ENCODE measurements around the gene DLG2. TPM values are rescaled to one million over a fixed set of nuclear protein-coding genes. Genes with fewer than 3 reads are reported as not detected.

DLG2 gene
- total and polyA plus RNA-seq, 9 of the 15 experiments (the other 6 are each of a cell fraction or from before 2014, with no cell fraction given), result 0.52 to 1.6 (median 0.95) TPM

- in situ Hi-C loops (cut with MboI) (loop anchor here (25.0 kb wide), 1 partner anchor 1735 kb away; no protein-coding TSS in a partner anchor), intact Hi-C loops (cut with micrococcal nuclease) (no loop called here)
- Histone ChIP-seq H3K9ac (ENCODE audit: insufficient read depth in 1 of 2, low read depth in 2 of 2, low read length in 2 of 2) (no peak overlapping the region), H3K9me1 (ENCODE audit: control insufficient read depth, insufficient read depth, low read length) (no peaks in the 10 kb centered on the region), H3K4me2 (ENCODE audit: insufficient read depth, low read length) (no peak overlapping the region), H2AFZ (ENCODE audit: low read depth, low read length) (no peak overlapping the region), H3K27me3 (ENCODE audit: control insufficient read depth in 2 of 2, insufficient read depth in 2 of 2, low read length in 2 of 2) (no peaks in the 10 kb centered on the region), H3K4me3 (no peak overlapping the region), H3K9me3 (replicated peaks; ENCODE audit: control insufficient read depth, insufficient read depth, low read depth, low read length) (no peaks in the 10 kb centered on the region), H3K79me2 (ENCODE audit: control insufficient read depth, insufficient read depth, low read length) (no peaks in the 10 kb centered on the region), H3K27ac (ENCODE audit: extremely low read depth, low read depth, low read length) (no peak overlapping the region), H4K20me1 (replicated peaks; ENCODE audit: control insufficient read depth, insufficient read depth, low read length) (no peaks in the 10 kb centered on the region), H3K4me1 (replicated peaks in 1 of 2; ENCODE audit: control insufficient read depth in 2 of 2, insufficient read depth in 2 of 2, low read length in 2 of 2) (no peaks in the 10 kb centered on the region), H3K36me3 (ENCODE audit: control insufficient read depth, insufficient read depth, low read length) (no peaks in the 10 kb centered on the region)
- ChIA-PET CTCF (ENCODE audit: low intra/inter-chr PET ratio) (no interaction called here), POLR2A (no interaction called here)
- no peak for ATAC-seq
- TF ChIP-seq HMG20B (CRISPR knock-in tag; IDR thresholded peaks at IDR 0.05) (no peak), TAF9B (IDR thresholded peaks at IDR 0.05; ENCODE audit: partially characterized antibody) (no peak), POU5F1 (IDR thresholded peaks at IDR 0.05; ENCODE audit: borderline replicate concordance, low read depth, low read length, partially characterized antibody) (no peak), ZFX (CRISPR knock-in tag; IDR thresholded peaks at IDR 0.05) (no peak), BRCA1 (IDR thresholded peaks at IDR 0.05) (no peak), BRCA1 (CRISPR knock-in tag; IDR thresholded peaks at IDR 0.05) (no peak), ARID4B (CRISPR knock-in tag; IDR thresholded peaks at IDR 0.05) (no peak), NFATC3 (IDR thresholded peaks at IDR 0.05) (no peak), CEBPB (tag; IDR thresholded peaks at IDR 0.05) (no peak)
- DNase-seq (ENCODE audit: extremely low read depth in 1 of 4, low spot score in 3 of 4), result no peak
- WGBS (ENCODE audit: insufficient coverage, low coverage, missing lambda C conversion rate), result 0% methylated on average over 2 of the region's 2 CpGs
- no TSS peak for BruUV-seq (replicated peaks)
- FAIRE-seq, result no peak
Measured at GRCh38 chr11:85572056-85572455, 55.1 kb downstream of the DLG2 start.

Data from K562 (cell line).